GM10248 (cell line): Measurements from ENCODE around the gene IQCN.

ENCODE experiments used
- CTCF ChIA-PET: fragments of 300-600 bp; sonication (Branson Sonifier 250); formaldehyde crosslinking; extraction: SDS; loops from one replicate; lab custom pipeline; 2021; ENCODE audit warnings: antibody characterized with exemption; lab: Yijun Ruan, JAX
- POLR2A ChIA-PET: fragments of 350-650 bp; sonication (Branson Sonifier 250); formaldehyde crosslinking; extraction: SDS; loops from one replicate; lab custom pipeline; 2020; ENCODE audit warnings: antibody characterized with exemption; lab: Yijun Ruan, JAX
- DNase-seq: peaks from one replicate; pipeline ENCODE4 v3.0.0; 2012; ENCODE audit errors: extremely low spot score
- CTCF ChIP-seq: IDR thresholded peaks from 2 replicates; pipeline ENCODE4 v1.5.1; 2012; ENCODE audit warnings: mild to moderate bottlenecking, low read depth; ENCODE audit errors: extremely low read depth, missing control alignments, control extremely low read depth

IQCN gene

GRCh38 chr19:18266771-18267686 lies 7.2 kb downstream of the IQCN start:
- no peak for TF ChIP-seq CTCF
- DNase-seq, result no peak
- POLR2A ChIA-PET, result no interaction called here
- CTCF ChIA-PET, result interaction anchor here (1.0 to 3.7 kb wide), 2 partner anchors 13 to 15 kb away, joined by 3 to 15 read pairs; no protein-coding TSS in a partner anchor

- ChIA-PET CTCF (no interaction called here), POLR2A (interaction anchor here (1.0 kb wide), 1 partner anchor 9 kb away, joined by 4 read pairs; no protein-coding TSS in a partner anchor)
- no peak for DNase-seq
- TF ChIP-seq CTCF, result no peak
Measured at GRCh38 chr19:18265582-18265981, 8.7 kb downstream of the IQCN start.

GRCh38 chr19:18264971-18265540 lies 9.2 kb downstream of the IQCN start:
- DNase-seq, result no peak
- no peak for TF ChIP-seq CTCF
- POLR2A ChIA-PET, result interaction anchor here (1.0 to 1.8 kb wide), 2 partner anchors 10 to 16 kb away, joined by 4 to 5 read pairs; partner anchors contain the start of gene JUND
- CTCF ChIA-PET, result interaction anchor here (5.1 to 5.3 kb wide), 2 partner anchors 13 to 14 kb away, joined by 24 to 42 read pairs; no protein-coding TSS in a partner anchor

- ChIA-PET POLR2A (interaction anchor here (1.0 to 1.8 kb wide), 2 partner anchors 11 to 17 kb away, joined by 4 to 5 read pairs; partner anchors contain the start of gene JUND), CTCF (interaction anchor here (5.1 to 5.3 kb wide), 2 partner anchors 12 to 14 kb away, joined by 24 to 42 read pairs; no protein-coding TSS in a partner anchor)
- no peak for TF ChIP-seq CTCF
- DNase-seq, result no peak
Measured at GRCh38 chr19:18264137-18264854, 10.0 kb downstream of the IQCN start.

- TF ChIP-seq CTCF, result no peak
- ChIA-PET POLR2A (interaction anchor here (0.6 to 1.8 kb wide), 4 partner anchors 9 to 80 kb away, joined by 3 to 6 read pairs (median 6); partner anchors contain the start of gene JUND), CTCF (interaction anchor here (0.7 to 5.3 kb wide), 5 partner anchors 12 to 71 kb away, joined by 3 to 42 read pairs (median 3); partner anchors contain the start of gene MPV17L2)
- no peak for DNase-seq
Measured at GRCh38 chr19:18263324-18264136, 10.7 kb downstream of the IQCN start.
